Measurements from ENCODE around the gene DCAKD. TPM values are rescaled to one million over a fixed set of nuclear protein-coding genes. Genes with fewer than 3 reads are reported as not detected.

Gene DCAKD
- total RNA-seq, 1 experiment from 2014 or later: 57.7 TPM

DNA sequence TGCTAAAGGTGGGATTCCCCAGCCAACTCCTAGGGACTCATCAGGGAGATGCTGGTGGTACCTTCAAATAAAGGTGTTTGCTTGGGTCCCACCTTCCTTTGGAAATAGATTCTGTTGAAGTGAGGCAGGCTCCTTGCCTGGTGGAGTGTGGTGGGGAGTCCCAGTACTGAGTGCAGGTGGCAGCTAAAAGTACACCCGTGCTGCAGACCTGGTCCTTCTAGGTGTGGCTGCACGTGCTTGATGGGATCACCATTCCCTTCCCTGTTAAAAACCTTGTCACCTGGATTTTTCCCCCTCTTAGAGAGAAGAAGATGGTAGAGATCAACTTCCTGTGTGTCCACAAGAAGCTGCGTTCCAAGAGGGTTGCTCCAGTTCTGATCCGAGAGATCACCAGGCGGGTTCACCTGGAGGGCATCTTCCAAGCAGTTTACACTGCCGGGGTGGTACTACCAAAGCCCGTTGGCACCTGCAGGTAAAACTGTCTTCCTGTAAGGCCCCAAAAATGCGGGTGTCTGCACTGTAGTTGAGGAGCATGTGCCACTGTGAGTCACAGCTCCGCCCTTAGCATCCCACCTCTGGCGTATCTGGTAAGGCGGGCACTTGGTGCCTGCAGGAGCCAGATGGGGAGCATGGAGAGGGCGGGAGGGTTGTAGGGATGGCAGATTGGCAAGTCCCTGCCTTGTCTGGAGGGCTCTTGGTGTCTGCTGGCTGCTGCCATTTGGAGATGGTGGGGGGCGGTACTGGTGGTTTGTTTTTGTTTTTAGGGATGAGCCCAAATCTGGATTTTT lies 46.8 kb upstream of the DCAKD start:
- TF ChIP-seq, protein P1, sequence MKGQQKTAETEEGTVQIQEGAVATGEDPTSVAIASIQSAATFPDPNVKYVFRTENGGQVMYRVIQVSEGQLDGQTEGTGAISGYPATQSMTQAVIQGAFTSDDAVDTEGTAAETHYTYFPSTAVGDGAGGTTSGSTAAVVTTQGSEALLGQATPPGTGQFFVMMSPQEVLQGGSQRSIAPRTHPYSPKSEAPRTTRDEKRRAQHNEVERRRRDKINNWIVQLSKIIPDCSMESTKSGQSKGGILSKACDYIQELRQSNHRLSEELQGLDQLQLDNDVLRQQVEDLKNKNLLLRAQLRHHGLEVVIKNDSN (CRISPR knock-in tag; IDR thresholded peaks at IDR 0.05): no peak
- TF ChIP-seq, protein P2, sequence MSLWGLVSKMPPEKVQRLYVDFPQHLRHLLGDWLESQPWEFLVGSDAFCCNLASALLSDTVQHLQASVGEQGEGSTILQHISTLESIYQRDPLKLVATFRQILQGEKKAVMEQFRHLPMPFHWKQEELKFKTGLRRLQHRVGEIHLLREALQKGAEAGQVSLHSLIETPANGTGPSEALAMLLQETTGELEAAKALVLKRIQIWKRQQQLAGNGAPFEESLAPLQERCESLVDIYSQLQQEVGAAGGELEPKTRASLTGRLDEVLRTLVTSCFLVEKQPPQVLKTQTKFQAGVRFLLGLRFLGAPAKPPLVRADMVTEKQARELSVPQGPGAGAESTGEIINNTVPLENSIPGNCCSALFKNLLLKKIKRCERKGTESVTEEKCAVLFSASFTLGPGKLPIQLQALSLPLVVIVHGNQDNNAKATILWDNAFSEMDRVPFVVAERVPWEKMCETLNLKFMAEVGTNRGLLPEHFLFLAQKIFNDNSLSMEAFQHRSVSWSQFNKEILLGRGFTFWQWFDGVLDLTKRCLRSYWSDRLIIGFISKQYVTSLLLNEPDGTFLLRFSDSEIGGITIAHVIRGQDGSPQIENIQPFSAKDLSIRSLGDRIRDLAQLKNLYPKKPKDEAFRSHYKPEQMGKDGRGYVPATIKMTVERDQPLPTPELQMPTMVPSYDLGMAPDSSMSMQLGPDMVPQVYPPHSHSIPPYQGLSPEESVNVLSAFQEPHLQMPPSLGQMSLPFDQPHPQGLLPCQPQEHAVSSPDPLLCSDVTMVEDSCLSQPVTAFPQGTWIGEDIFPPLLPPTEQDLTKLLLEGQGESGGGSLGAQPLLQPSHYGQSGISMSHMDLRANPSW (CRISPR knock-in tag; conservative IDR thresholded peaks at IDR 0.05; ENCODE audit: low read depth): no peak
- TF ChIP-seq ZNF219 (CRISPR knock-in tag; IDR thresholded peaks at IDR 0.05; ENCODE audit: borderline replicate concordance): no peak
- TF ChIP-seq, protein P3, sequence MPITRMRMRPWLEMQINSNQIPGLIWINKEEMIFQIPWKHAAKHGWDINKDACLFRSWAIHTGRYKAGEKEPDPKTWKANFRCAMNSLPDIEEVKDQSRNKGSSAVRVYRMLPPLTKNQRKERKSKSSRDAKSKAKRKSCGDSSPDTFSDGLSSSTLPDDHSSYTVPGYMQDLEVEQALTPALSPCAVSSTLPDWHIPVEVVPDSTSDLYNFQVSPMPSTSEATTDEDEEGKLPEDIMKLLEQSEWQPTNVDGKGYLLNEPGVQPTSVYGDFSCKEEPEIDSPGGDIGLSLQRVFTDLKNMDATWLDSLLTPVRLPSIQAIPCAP (CRISPR knock-in tag; IDR thresholded peaks at IDR 0.05): no peak
- TF ChIP-seq, protein P4, sequence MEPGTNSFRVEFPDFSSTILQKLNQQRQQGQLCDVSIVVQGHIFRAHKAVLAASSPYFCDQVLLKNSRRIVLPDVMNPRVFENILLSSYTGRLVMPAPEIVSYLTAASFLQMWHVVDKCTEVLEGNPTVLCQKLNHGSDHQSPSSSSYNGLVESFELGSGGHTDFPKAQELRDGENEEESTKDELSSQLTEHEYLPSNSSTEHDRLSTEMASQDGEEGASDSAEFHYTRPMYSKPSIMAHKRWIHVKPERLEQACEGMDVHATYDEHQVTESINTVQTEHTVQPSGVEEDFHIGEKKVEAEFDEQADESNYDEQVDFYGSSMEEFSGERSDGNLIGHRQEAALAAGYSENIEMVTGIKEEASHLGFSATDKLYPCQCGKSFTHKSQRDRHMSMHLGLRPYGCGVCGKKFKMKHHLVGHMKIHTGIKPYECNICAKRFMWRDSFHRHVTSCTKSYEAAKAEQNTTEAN (CRISPR knock-in tag; IDR thresholded peaks at IDR 0.05): no peak
- no peak for TF ChIP-seq FOXP1 (CRISPR knock-in tag; IDR thresholded peaks at IDR 0.05; ENCODE audit: borderline replicate concordance)
- TF ChIP-seq FOXJ3 (CRISPR knock-in tag; IDR thresholded peaks at IDR 0.05; ENCODE audit: borderline replicate concordance): no peak
- no peak for TF ChIP-seq NR1H2 (CRISPR knock-in tag; IDR thresholded peaks at IDR 0.05)
- no peak for TF ChIP-seq EMX1 (CRISPR knock-in tag; IDR thresholded peaks at IDR 0.05)
- TF ChIP-seq SMAD4 (CRISPR knock-in tag; IDR thresholded peaks at IDR 0.05): no peak
- no peak for TF ChIP-seq ZNF121 (CRISPR knock-in tag; IDR thresholded peaks at IDR 0.05)
- no peak for TF ChIP-seq NR3C1 (CRISPR knock-in tag; conservative IDR thresholded peaks at IDR 0.05; ENCODE audit: low read depth)
- TF ChIP-seq, protein P5, sequence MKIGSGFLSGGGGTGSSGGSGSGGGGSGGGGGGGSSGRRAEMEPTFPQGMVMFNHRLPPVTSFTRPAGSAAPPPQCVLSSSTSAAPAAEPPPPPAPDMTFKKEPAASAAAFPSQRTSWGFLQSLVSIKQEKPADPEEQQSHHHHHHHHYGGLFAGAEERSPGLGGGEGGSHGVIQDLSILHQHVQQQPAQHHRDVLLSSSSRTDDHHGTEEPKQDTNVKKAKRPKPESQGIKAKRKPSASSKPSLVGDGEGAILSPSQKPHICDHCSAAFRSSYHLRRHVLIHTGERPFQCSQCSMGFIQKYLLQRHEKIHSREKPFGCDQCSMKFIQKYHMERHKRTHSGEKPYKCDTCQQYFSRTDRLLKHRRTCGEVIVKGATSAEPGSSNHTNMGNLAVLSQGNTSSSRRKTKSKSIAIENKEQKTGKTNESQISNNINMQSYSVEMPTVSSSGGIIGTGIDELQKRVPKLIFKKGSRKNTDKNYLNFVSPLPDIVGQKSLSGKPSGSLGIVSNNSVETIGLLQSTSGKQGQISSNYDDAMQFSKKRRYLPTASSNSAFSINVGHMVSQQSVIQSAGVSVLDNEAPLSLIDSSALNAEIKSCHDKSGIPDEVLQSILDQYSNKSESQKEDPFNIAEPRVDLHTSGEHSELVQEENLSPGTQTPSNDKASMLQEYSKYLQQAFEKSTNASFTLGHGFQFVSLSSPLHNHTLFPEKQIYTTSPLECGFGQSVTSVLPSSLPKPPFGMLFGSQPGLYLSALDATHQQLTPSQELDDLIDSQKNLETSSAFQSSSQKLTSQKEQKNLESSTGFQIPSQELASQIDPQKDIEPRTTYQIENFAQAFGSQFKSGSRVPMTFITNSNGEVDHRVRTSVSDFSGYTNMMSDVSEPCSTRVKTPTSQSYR (CRISPR knock-in tag; IDR thresholded peaks at IDR 0.05): no peak
- TF ChIP-seq, protein P6, sequence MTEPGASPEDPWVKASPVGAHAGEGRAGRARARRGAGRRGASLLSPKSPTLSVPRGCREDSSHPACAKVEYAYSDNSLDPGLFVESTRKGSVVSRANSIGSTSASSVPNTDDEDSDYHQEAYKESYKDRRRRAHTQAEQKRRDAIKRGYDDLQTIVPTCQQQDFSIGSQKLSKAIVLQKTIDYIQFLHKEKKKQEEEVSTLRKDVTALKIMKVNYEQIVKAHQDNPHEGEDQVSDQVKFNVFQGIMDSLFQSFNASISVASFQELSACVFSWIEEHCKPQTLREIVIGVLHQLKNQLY (CRISPR knock-in tag; IDR thresholded peaks at IDR 0.05): no peak
- TF ChIP-seq NFATC4 (CRISPR knock-in tag; IDR thresholded peaks at IDR 0.05): no peak
- H3K27me3 Mint-ChIP-seq (ENCODE audit: low read depth): no peaks in the 10 kb centered on the region
- DNase-seq (ENCODE audit: low spot score) (no peak), ATAC-seq (no peak)
- no peak overlapping the region for H3K4me3 Mint-ChIP-seq
- ChIA-PET POLR2A (interaction anchor here (0.5 to 0.9 kb wide), 2 partner anchors 11 to 107 kb away, joined by 3 read pairs; no protein-coding TSS in a partner anchor), CTCF (interaction anchor here (0.6 to 2.7 kb wide), 37 partner anchors 9 to 736 kb away, joined by 3 to 28 read pairs (median 6); partner anchors contain the start of genes ACBD4, GFAP, HEXIM2 and NMT1)
- no peak overlapping the region; the same call in 1 of the 2 replicates for H3K27ac Mint-ChIP-seq
- peaks cover 73% of the 10 kb centered on the region for H3K36me3 Mint-ChIP-seq
- no peaks in the 10 kb centered on the region for H3K9me3 Mint-ChIP-seq
- H3K4me1 Mint-ChIP-seq: no peaks in the 10 kb centered on the region
